Activated T-helper 9 cell treated with anti-CD3 and anti-CD28 coated beads, Interleukin-2, amount 50 U/mL, for 16 hours (primary cell): Measurements from ENCODE around the gene PDE6D.

Experiments
- DNase-seq: peaks from one replicate; pipeline ENCODE4 v3.0.0-alpha.2; 2020; ENCODE audit warnings: low read depth

The PDE6D gene

GRCh38 chr2:231780909-231781797, at the start of gene PDE6D:
PDE6D (minus strand) TSS chr2:231781282; CDS start chr2:231781114, 168 bp downstream.
- peak; percentile 93 for DNase-seq

GRCh38 chr2:231821908-231822307, 40.8 kb upstream of the PDE6D start:
- DNase-seq, result no peak

- no peak for DNase-seq
Measured at GRCh38 chr2:231820786-231821303, 39.8 kb upstream of the PDE6D start.

- DNase-seq, result no peak
Measured at GRCh38 chr2:231819447-231820042, 38.5 kb upstream of the PDE6D start.

GRCh38 chr2:231816327-231817026, 35.4 kb upstream of the PDE6D start:
- DNase-seq, result no peak

- no peak for DNase-seq
Measured at GRCh38 chr2:231810905-231811304, 29.8 kb upstream of the PDE6D start.

GRCh38 chr2:231807020-231807419, 25.9 kb upstream of the PDE6D start:
- no peak for DNase-seq

- no peak for DNase-seq
Measured at GRCh38 chr2:231803501-231804138, 22.5 kb upstream of the PDE6D start.

GRCh38 chr2:231800493-231801091, 19.5 kb upstream of the PDE6D start:
- no peak for DNase-seq

- no peak for DNase-seq
Measured at GRCh38 chr2:231795525-231796327, 14.6 kb upstream of the PDE6D start.

- DNase-seq, result no peak
Measured at GRCh38 chr2:231794383-231794782, 13.3 kb upstream of the PDE6D start.

GRCh38 chr2:231791107-231791506, 10.0 kb upstream of the PDE6D start:
- no peak for DNase-seq

- DNase-seq, result no peak
Measured at GRCh38 chr2:231786917-231787292, 5.8 kb upstream of the PDE6D start.

GRCh38 chr2:231786177-231786916, 5.3 kb upstream of the PDE6D start, which contains the start of gene COPS7B:
COPS7B (plus strand) TSS chr2:231786445; CDS start chr2:231788571, 2,126 bp downstream.
- DNase-seq, result peak; percentile 76

- no peak for DNase-seq
Measured at GRCh38 chr2:231785822-231786176, 4.7 kb upstream of the PDE6D start.

GRCh38 chr2:231785413-231785812, 4.3 kb upstream of the PDE6D start:
- no peak for DNase-seq

GRCh38 chr2:231781798-231782726, 980 bp upstream of the PDE6D start:
- no peak for DNase-seq

- DNase-seq, result no peak
Measured at GRCh38 chr2:231780123-231780908, 766 bp downstream of the PDE6D start.
